Stimulated activated CD4-positive, alpha-beta T cell treated with anti-CD3 and anti-CD28 coated beads, Interleukin-12 subunit alpha, Interleukin-12 subunit beta, amount 100 ng/mL, for 4 hours (primary cell): ENCODE data around the gene YBX3.

ENCODE experiments used
- DNase-seq: peaks from one replicate; pipeline ENCODE4 v3.0.0-alpha.2; 2020

YBX3 gene

GRCh38 chr12:10668526-10668925 lies 54.6 kb downstream of the YBX3 start:
- no peak for DNase-seq

GRCh38 chr12:10667581-10667980 lies 55.5 kb downstream of the YBX3 start:
- DNase-seq = no peak

DNA sequence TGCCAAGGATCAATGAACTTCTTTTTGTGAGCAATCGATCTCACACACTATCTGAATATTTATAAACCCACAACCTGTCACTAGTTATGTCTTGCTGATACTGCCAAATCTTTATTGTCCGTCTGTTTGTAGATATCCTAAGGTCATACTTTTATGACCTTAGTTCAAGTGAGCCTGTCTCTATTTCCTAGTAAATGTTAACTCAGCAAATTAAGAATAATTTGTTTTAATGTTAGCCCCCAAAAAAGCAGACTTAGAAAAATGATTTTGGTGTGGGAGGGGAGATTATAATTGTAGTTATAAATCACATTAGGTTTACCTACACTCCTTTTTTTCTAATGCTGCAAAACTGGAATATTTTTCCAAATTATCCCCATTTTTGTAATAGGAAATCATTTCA lies 58.6 kb downstream of the YBX3 start:
- no peak for DNase-seq

DNA sequence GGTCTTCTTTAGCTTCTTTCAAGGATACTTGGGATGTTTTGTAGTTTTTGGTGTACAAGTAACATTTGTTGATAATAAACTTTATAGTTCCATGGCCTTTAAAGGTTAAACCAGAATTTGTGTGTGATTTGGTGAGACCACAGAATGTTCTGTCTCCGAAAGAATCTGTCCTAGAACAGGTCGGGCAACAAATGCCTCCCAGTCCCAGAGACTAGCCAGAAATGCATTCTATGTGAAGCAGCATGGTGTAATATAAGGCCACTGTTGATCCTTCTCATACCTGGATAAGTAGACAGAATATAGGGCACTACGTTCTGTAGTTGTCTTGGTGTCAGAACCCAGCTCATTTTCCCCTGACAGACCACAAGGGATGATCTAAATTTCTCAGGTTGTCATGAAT lies 59.3 kb downstream of the YBX3 start:
- DNase-seq = no peak

GRCh38 chr12:10661338-10661737 lies 61.8 kb downstream of the YBX3 start:
- DNase-seq = no peak

DNA sequence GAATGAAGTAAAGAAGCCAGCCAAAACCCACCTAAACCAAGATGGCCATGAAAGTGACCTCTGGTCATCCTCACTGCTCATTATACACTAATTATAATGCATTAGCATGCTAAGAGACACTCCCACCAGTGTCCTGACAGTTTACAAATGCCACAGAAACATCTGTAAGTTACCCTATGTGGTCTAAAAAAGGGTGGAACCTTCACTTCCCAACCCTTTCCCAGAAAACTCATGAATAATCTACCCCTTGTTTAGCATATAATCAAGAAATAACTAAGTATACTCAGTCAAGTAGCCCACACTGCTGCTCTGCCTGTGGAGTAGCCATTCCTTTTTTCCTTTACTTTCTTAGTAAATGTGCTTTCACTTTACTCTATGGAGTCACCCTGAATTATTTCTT lies 69.1 kb downstream of the YBX3 start:
- no peak for DNase-seq

- DNase-seq = no peak
Measured at GRCh38 chr12:10652192-10652591, 70.9 kb downstream of the YBX3 start.
